HepG2 (cell line): ENCODE measurements around the gene RPL26. TPM values are rescaled to one million over a fixed set of nuclear protein-coding genes. Genes with fewer than 3 reads are reported as not detected.
"Not testable (repeated sequence)": the region's sequence is repeated elsewhere in the genome, so short reads cannot be mapped to it uniquely, and the experiment has no call there.

Experiments
- ATAC-seq: fragments of 200-7000 bp; cut with Tn5 transposase; 3 replicates; pipeline ENCODE4 v1.9.1; 2020; ENCODE audit warnings: mild to moderate bottlenecking, moderate library complexity
- BruUV-seq: library from RNA; stranded (reverse); fragments of 400-500 nt; replicated peaks from 2 replicates; lab custom pipeline; 2021; lab: Mats Ljungman, UMichigan
- CTCF ChIA-PET: fragments of 300-600 bp; formaldehyde crosslinking; extraction: SDS; loops from one replicate; lab custom pipeline; 2021; ENCODE audit warnings: low total read pairs, inconsistent platforms, low intra/inter-chr PET ratio; lab: Yijun Ruan, JAX
- POLR2A ChIA-PET: fragments of 350-600 bp; sonication (Branson Sonifier 250); formaldehyde crosslinking; loops from one replicate; lab custom pipeline; 2020; ENCODE audit warnings: antibody characterized with exemption, inconsistent platforms; lab: Yijun Ruan, JAX
- DNase-seq: peaks from one replicate; pipeline ENCODE4 v3.0.0-alpha.2; 2015; ENCODE audit warnings: low spot score
- FAIRE-seq: peaks from 3 replicates; lab custom pipeline; 2011; peaks lifted over from hg19 to GRCh38; lab: Jason Lieb, UNC
- H2AFZ ChIP-seq: one replicate; pipeline ENCODE4 v1.6.1; 2011; ENCODE audit warnings: low read length, inconsistent platforms
- H3K27ac ChIP-seq: fragments of 300-600 bp; 3 replicates; pipeline ENCODE4 v1.8.0; 2011; ENCODE audit warnings: mixed run types, mild to moderate bottlenecking, mixed read lengths, low read length, inconsistent platforms; ENCODE audit not compliant: insufficient read depth; ENCODE audit errors: extremely low read length
- H3K27me3 ChIP-seq, 2 experiments: fragments of 200-600 bp in 1 of 2; 2 replicates in 1 of 2; 3 replicates in 1 of 2; pipeline versions ENCODE4 v1.6.0 to v1.8.0; 2011; ENCODE audit warnings: low read length in 2 of 2, mild to moderate bottlenecking in 2 of 2, moderate library complexity in 2 of 2, inconsistent platforms in 1 of 2; ENCODE audit not compliant: insufficient read depth in 2 of 2, control insufficient read depth in 1 of 2
- H3K36me3 ChIP-seq, 2 experiments: fragments of 200-600 bp in 1 of 2; replicated peaks in 1 of 2; 2 replicates in 1 of 2; 3 replicates in 1 of 2; pipeline versions ENCODE4 v1.5.1 to v1.8.0; 2011; ENCODE audit warnings: low read length in 2 of 2, inconsistent platforms in 1 of 2; ENCODE audit not compliant: insufficient read depth in 2 of 2, control insufficient read depth in 1 of 2
- H3K4me1 ChIP-seq: 2 replicates; pipeline ENCODE4 v1.5.1; 2012; ENCODE audit warnings: low read length, inconsistent platforms; ENCODE audit not compliant: insufficient read depth
- H3K4me2 ChIP-seq: 2 replicates; pipeline ENCODE4 v1.6.0; 2011; ENCODE audit warnings: low read depth, low read length, inconsistent platforms
- H3K4me3 ChIP-seq, 3 experiments: fragments of 200-600 bp in 1 of 3; sonication (generic), shearing (Covaris generic) in 1 of 3; replicated peaks in 1 of 3; 2 replicates each; pipeline ENCODE4 v1.5.1; 2011 to 2016; ENCODE audit warnings: low read length in 3 of 3, inconsistent platforms in 2 of 3, low read depth in 2 of 3, mild to moderate bottlenecking in 2 of 3, control low read depth in 1 of 3, mixed read lengths in 1 of 3; ENCODE audit not compliant: insufficient read depth in 1 of 3
- H3K79me2 ChIP-seq: one replicate; pipeline ENCODE4 v1.6.1; 2011; ENCODE audit warnings: low read length, inconsistent platforms; ENCODE audit not compliant: insufficient read depth
- H3K9ac ChIP-seq: 2 replicates; pipeline ENCODE4 v1.6.0; 2011; ENCODE audit warnings: mild to moderate bottlenecking, low read depth, low read length, inconsistent platforms; ENCODE audit not compliant: insufficient read depth
- H3K9me3 ChIP-seq: 2 replicates; pipeline ENCODE4 v1.5.1; 2012; ENCODE audit warnings: mild to moderate bottlenecking, low read length
- H4K20me1 ChIP-seq: 2 replicates; pipeline ENCODE4 v1.6.0; 2011; ENCODE audit warnings: inconsistent platforms, mild to moderate bottlenecking, low read length, moderate library complexity; ENCODE audit not compliant: insufficient read depth
- ISX ChIP-seq: sonication (generic); formaldehyde crosslinking; conservative IDR thresholded peaks from 2 replicates; pipeline ENCODE4 v1.5.0; 2020; ENCODE audit warnings: missing genetic modification reagents
- LCORL ChIP-seq, 2 experiments: fragments of 450-650 bp in 1 of 2; sonication (generic) in 1 of 2; formaldehyde crosslinking in 1 of 2; IDR thresholded peaks; 2 replicates each; pipeline versions ENCODE4 v1.5.0 to v1.6.1; 2017 to 2020; ENCODE audit warnings: antibody characterized with exemption in 1 of 2, missing genetic modification reagents in 1 of 2
- PHF20 ChIP-seq: sonication (generic); formaldehyde crosslinking; IDR thresholded peaks from 2 replicates; pipeline ENCODE4 v1.5.0; 2020; ENCODE audit warnings: mild to moderate bottlenecking, missing genetic modification reagents
- U2AF2 ChIP-seq: fragments of 200-400 bp; formaldehyde crosslinking; IDR thresholded peaks from 2 replicates; pipeline ENCODE4 v1.6.1; 2017; ENCODE audit warnings: low read depth, mild to moderate bottlenecking, low read length
- ZNF782 ChIP-seq: sonication (generic); formaldehyde crosslinking; IDR thresholded peaks from 2 replicates; pipeline ENCODE4 v1.4.0; 2020; ENCODE audit warnings: missing genetic modification reagents, mild to moderate bottlenecking, borderline replicate concordance
- WGBS: methylation state at CpG from one replicate; pipeline ENCODE4 v1.1.6; 2017; ENCODE audit warnings: low lambda C conversion rate; 5-methylcytosine and 5-hydroxymethylcytosine counted together
- in situ Hi-C: cut with HindIII; loops from 2 replicates; pipeline ENCODE4 v1.10.0; 2017; ENCODE audit warnings: low pct_unique_long_range_greater_than_20kb; ENCODE audit not compliant: extremely low pct_ligation_motif_present
- intact Hi-C: fragments of 100-400 bp; cut with micrococcal nuclease; formaldehyde crosslinking; loops from one replicate; pipeline ENCODE4 v1.10.0; 2022; ENCODE audit not compliant: unreplicated experiment
- polyA plus RNA-seq, 8 experiments: library from polyadenylated mRNA; depleted of rRNA in 3 of 8; stranded (reverse) in 7 of 8; unstranded in 1 of 8; fragments of >200 nt; fragmentation: Illumina TruSeq in 4 of 8; extraction: Trizol in 4 of 8; gene quantifications; 2 replicates each; pipeline versions ENCODE4 v1.2.1 to v1.2.3, GENCODE V29; 2011 to 2016; ENCODE audit warnings: low read depth in 4 of 8, missing spikeins in 1 of 8, mixed read lengths in 1 of 8; ENCODE audit not compliant: insufficient read depth in 1 of 8
- total RNA-seq, 5 experiments: library from RNA; depleted of rRNA; stranded (reverse); fragments of >200 nt; fragmentation: Illumina TruSeq; extraction: Trizol; gene quantifications; 2 replicates each; pipeline ENCODE4 v1.2.3, GENCODE V29; 2016; ENCODE audit warnings: low read depth in 1 of 5

Gene RPL26
- total and polyA plus RNA-seq, 2 of the 13 experiments (the other 11 are each of a cell fraction or from before 2014, with no cell fraction given) = 2,817 to 3,529 TPM

- TF ChIP-seq PHF20 (CRISPR knock-in tag) (no peak), U2AF2 (no peak), ZNF782 (no peak), LCORL (IDR thresholded peaks at IDR 0.05) (no peak), LCORL (CRISPR knock-in tag; IDR thresholded peaks at IDR 0.05) (no peak)
These were observed 32.7 kb downstream of the RPL26 start (continued) for GRCh38 chr17:8350339-8350738.

- H2AFZ ChIP-seq, H3K4me2 ChIP-seq, H3K27ac ChIP-seq, H3K9ac ChIP-seq, H3K79me2 ChIP-seq, CTCF ChIA-PET, in situ Hi-C loops, H3K36me3 ChIP-seq, H3K4me1 ChIP-seq, H3K9me3 ChIP-seq, H3K4me3 ChIP-seq, DNase-seq, ATAC-seq, intact Hi-C loops, POLR2A ChIA-PET, FAIRE-seq, BruUV-seq, H4K20me1 ChIP-seq: not testable (repeated sequence)
- WGBS = no CpG with 5 or more reads among the region's 25 CpGs
- H3K27me3 ChIP-seq = peaks cover 0 to 15% of the 10 kb centered on the region in 2 experiments; a peak in 3 of 5 replicates
These were observed 36.0 kb downstream of the RPL26 start for GRCh38 chr17:8347001-8347400.

- H3K4me1 ChIP-seq = no peaks in the 10 kb centered on the region
- no peak for DNase-seq
- FAIRE-seq = no peak
- H3K79me2 ChIP-seq = no peaks in the 10 kb centered on the region
- no peak; the same call in 2 of the 3 replicates for ATAC-seq
- ChIA-PET POLR2A (no interaction called here), CTCF (no interaction called here)
- in situ Hi-C loops = no loop called here
- H3K27me3 ChIP-seq = peaks cover 0 to 19% of the 10 kb centered on the region in 2 experiments; a peak in 3 of 5 replicates
- 20% methylated on average over 5 of the region's 5 CpGs for WGBS
- no peak overlapping the region for H3K9ac ChIP-seq
- H3K4me2 ChIP-seq = no peak overlapping the region
- TF ChIP-seq ISX (CRISPR knock-in tag) = no peak
- TF ChIP-seq, all 625 proteins: peak for 0
- Histone ChIP-seq H3K27ac (no peak overlapping the region), H3K36me3 (no peaks in the 10 kb centered on the region), H4K20me1 (no peaks in the 10 kb centered on the region), H2AFZ (no peak overlapping the region), H3K4me3 (no peak overlapping the region), H3K9me3 (no peaks in the 10 kb centered on the region)
- no TSS peak for BruUV-seq
- intact Hi-C loops = no loop called here
These were observed 36.9 kb downstream of the RPL26 start for GRCh38 chr17:8345951-8346665.
